Endothelial cell of umbilical vein (primary cell): Measurements from ENCODE around the gene CLDN5. TPM values are rescaled to one million over a fixed set of nuclear protein-coding genes. Genes with fewer than 3 reads are reported as not detected.

Experiments used
- BruUV-seq: library from RNA; stranded (reverse); fragments of 400-500 nt; replicated peaks from 2 replicates; lab custom pipeline; 2021; lab: Mats Ljungman, UMichigan
- CTCF ChIA-PET: fragments of 300-600, 350-600 bp; sonication (Branson Sonifier 250); formaldehyde crosslinking; loops from one replicate; lab custom pipeline; 2021; ENCODE audit warnings: antibody characterized with exemption, inconsistent platforms; lab: Charles Lee
- POLR2A ChIA-PET: fragments of 300-600, 350-600 bp; sonication (Branson Sonifier 250); formaldehyde crosslinking; loops from one replicate; lab custom pipeline; 2021; ENCODE audit warnings: antibody characterized with exemption, inconsistent platforms; lab: Charles Lee
- DNase-seq: peaks from one replicate; pipeline ENCODE4 v3.0.0-alpha.2; 2011; ENCODE audit warnings: low read depth, low spot score
- FAIRE-seq: peaks from 2 replicates; lab custom pipeline; 2011; peaks lifted over from hg19 to GRCh38; lab: Jason Lieb, UNC
- H2AFZ ChIP-seq: 2 replicates; pipeline ENCODE4 v1.6.0; 2012; ENCODE audit warnings: low read depth, low read length, control low read depth, inconsistent platforms
- H3K27ac ChIP-seq: 2 replicates; pipeline ENCODE4 v1.5.1; 2011; ENCODE audit warnings: low read depth, mild to moderate bottlenecking, control low read depth, low read length, moderate library complexity; ENCODE audit not compliant: insufficient read depth
- H3K27me3 ChIP-seq, 2 experiments: 2 replicates each; pipeline versions ENCODE4 v1.6.0 to v1.6.1; 2011; ENCODE audit warnings: low read length in 2 of 2, mixed read lengths in 1 of 2; ENCODE audit not compliant: control insufficient read depth in 2 of 2, insufficient read depth in 2 of 2
- H3K36me3 ChIP-seq, 2 experiments: 2 replicates in 1 of 2; 3 replicates in 1 of 2; pipeline ENCODE4 v1.5.1; 2011; ENCODE audit warnings: low read length in 2 of 2, mild to moderate bottlenecking in 1 of 2, moderate library complexity in 1 of 2; ENCODE audit not compliant: control insufficient read depth in 2 of 2, insufficient read depth in 2 of 2; ENCODE audit errors: extremely low read depth in 1 of 2
- H3K4me1 ChIP-seq: 3 replicates; pipeline ENCODE4 v1.5.1; 2011; ENCODE audit warnings: mild to moderate bottlenecking, low read length; ENCODE audit not compliant: control insufficient read depth, insufficient read depth; ENCODE audit errors: extremely low read depth
- H3K4me2 ChIP-seq: 2 replicates; pipeline ENCODE4 v1.6.1; 2011; ENCODE audit warnings: low read length, control low read depth, mixed read lengths; ENCODE audit not compliant: insufficient read depth
- H3K4me3 ChIP-seq, 3 experiments: fragments of 200-600 bp in 1 of 3; sonication (generic), shearing (Covaris generic) in 1 of 3; replicated peaks in 1 of 3; 2 replicates each; pipeline ENCODE4 v1.5.1; 2011 to 2016; ENCODE audit warnings: control low read depth in 3 of 3, low read length in 3 of 3, mild to moderate bottlenecking in 2 of 3, inconsistent platforms in 1 of 3, low read depth in 1 of 3, moderate library complexity in 1 of 3; ENCODE audit not compliant: insufficient read depth in 1 of 3
- H3K79me2 ChIP-seq: 2 replicates; pipeline ENCODE4 v1.6.0; 2012; ENCODE audit warnings: low read length, inconsistent platforms; ENCODE audit not compliant: control insufficient read depth, insufficient read depth
- H3K9ac ChIP-seq: replicated peaks from 2 replicates; pipeline ENCODE3; 2011; ENCODE audit warnings: low read length, control low read depth; ENCODE audit not compliant: insufficient read depth; ENCODE audit errors: extremely low read depth
- H3K9me1 ChIP-seq: replicated peaks from 3 replicates; pipeline ENCODE4 v1.6.0; 2011; ENCODE audit warnings: mild to moderate bottlenecking, low read length; ENCODE audit not compliant: control insufficient read depth, insufficient read depth; ENCODE audit errors: extremely low read depth
- H3K9me3 ChIP-seq: replicated peaks from 2 replicates; pipeline ENCODE4 v1.5.1; 2012; ENCODE audit warnings: low read length, inconsistent platforms; ENCODE audit not compliant: control insufficient read depth, insufficient read depth
- H4K20me1 ChIP-seq: replicated peaks from 2 replicates; pipeline ENCODE3; 2011; ENCODE audit warnings: mild to moderate bottlenecking, low read length; ENCODE audit not compliant: control insufficient read depth, insufficient read depth; ENCODE audit errors: extremely low read depth
- CTCF ChIP-seq, 2 donors: IDR thresholded peaks; 1 replicate in 1 of 2; 2 replicates in 1 of 2; pipeline ENCODE4 v1.5.1; 2011; ENCODE audit warnings: low read length in 2 of 2, mild to moderate bottlenecking in 2 of 2, moderate library complexity in 2 of 2, control low read depth in 1 of 2, inconsistent platforms in 1 of 2, low read depth in 1 of 2; ENCODE audit not compliant: insufficient read depth in 1 of 2; ENCODE audit errors: extremely low read depth in 1 of 2
- FOS ChIP-seq: IDR thresholded peaks from 2 replicates; pipeline ENCODE4 v1.6.1; 2011; ENCODE audit warnings: mild to moderate bottlenecking, low read length, moderate library complexity, borderline replicate concordance; ENCODE audit not compliant: insufficient read depth
- MAX ChIP-seq: IDR thresholded peaks from 2 replicates; pipeline ENCODE4 v1.6.1; 2011; ENCODE audit not compliant: insufficient read depth, insufficient read length
- MYC ChIP-seq: IDR thresholded peaks from one replicate; pipeline ENCODE4 v1.6.1; 2011; ENCODE audit warnings: mild to moderate bottlenecking, low read depth, low read length
- POLR2A ChIP-seq: IDR thresholded peaks from 2 replicates; pipeline ENCODE4 v1.6.1; 2012; ENCODE audit warnings: low read depth, mild to moderate bottlenecking, control low read depth, low read length
- POLR2AphosphoS5 ChIP-seq: IDR thresholded peaks from 2 replicates; pipeline ENCODE4 v1.6.1; 2012; ENCODE audit warnings: low read depth, mild to moderate bottlenecking, control low read depth, low read length, moderate library complexity; ENCODE audit not compliant: insufficient read depth
- dilution Hi-C: fragments of 300-500 bp; cut with MboI; formaldehyde crosslinking; loops from one replicate; pipeline ENCODE4 v1.15.0; 2019; ENCODE audit warnings: low sequenced_read_pairs; ENCODE audit not compliant: extremely low pct_ligation_motif_present
- intact Hi-C: fragments of 100-400 bp; cut with micrococcal nuclease; formaldehyde crosslinking; loops from one replicate; pipeline ENCODE4 v1.10.0; 2022
- polyA plus RNA-seq, 4 experiments: library from polyadenylated mRNA; depleted of rRNA in 3 of 4; stranded (reverse) in 3 of 4; unstranded in 1 of 4; fragments of >200 nt; gene quantifications; 2 replicates each; pipeline versions ENCODE4 v1.2.1 to v1.2.3, GENCODE V29; 2011 to 2012; ENCODE audit warnings: missing spikeins in 1 of 4
- total RNA-seq: library from RNA; stranded (reverse); gene quantifications from 2 replicates; pipeline ENCODE4 v1.2.3, GENCODE V29; 2021

The CLDN5 gene
- total and polyA plus RNA-seq, 2 donors (not counting 3 experiments of a cell fraction or from before 2014, with no cell fraction given): 198 to 252 TPM

- H2AFZ ChIP-seq: no peak overlapping the region
- no peak overlapping the region for H3K27ac ChIP-seq
- DNase-seq (no peak), FAIRE-seq (no peak)
- no peaks in the 10 kb centered on the region for H3K9me3 ChIP-seq
- no peak overlapping the region for H3K4me2 ChIP-seq
- no peak overlapping the region for H3K9ac ChIP-seq
- no TSS peak for BruUV-seq
- no peaks in the 10 kb centered on the region for H3K9me1 ChIP-seq
- no peaks in the 10 kb centered on the region for H3K27me3 ChIP-seq
- H3K79me2 ChIP-seq: peaks cover 2% of the 10 kb centered on the region
- intact Hi-C loops (no loop called here), dilution Hi-C loops (no loop called here)
- H4K20me1 ChIP-seq: no peaks in the 10 kb centered on the region
- TF ChIP-seq CTCF (IDR thresholded peaks at IDR 0.05; ENCODE audit: extremely low read depth in 1 of 2, insufficient read depth in 1 of 2, low read depth in 1 of 2, low read length in 2 of 2) (no peak), MAX (no peak), MYC (no peak), POLR2AphosphoS5 (no peak), FOS (no peak), POLR2A (no peak)
- H3K4me3 ChIP-seq: no peak overlapping the region
- H3K4me1 ChIP-seq: no peaks in the 10 kb centered on the region
- CTCF ChIA-PET: interaction anchor here (6.6 kb wide), 1 partner anchor 136 kb away, joined by 358 read pairs; no protein-coding TSS in a partner anchor
- POLR2A ChIA-PET: no interaction called here
- H3K36me3 ChIP-seq: peaks cover 0 to 9% of the 10 kb centered on the region in 2 experiments
Measured at GRCh38 chr22:19492504-19493174, 31.6 kb downstream of the CLDN5 start.
